WI38 (cell line): Measurements from ENCODE around the gene SEPTIN12.

Experiments
- H3K4me3 ChIP-seq: 2 replicates; pipeline ENCODE4 v1.5.1; 2011; ENCODE audit warnings: low read depth, mild to moderate bottlenecking, control low read depth, low read length
- CTCF ChIP-seq: IDR thresholded peaks from 2 replicates; pipeline ENCODE4 v1.5.1; 2012; ENCODE audit warnings: low read depth, mild to moderate bottlenecking, control low read depth, low read length

Gene SEPTIN12

GRCh38 chr16:4733747-4734062 lies 54.4 kb downstream of the SEPTIN12 start:
- peak overlapping the region; percentile 97 for H3K4me3 ChIP-seq

GRCh38 chr16:4733211-4733742 lies 54.9 kb downstream of the SEPTIN12 start:
- peak overlapping the region; percentile 97 for H3K4me3 ChIP-seq
- TF ChIP-seq CTCF: no peak

More at GRCh38 chr16:4733747-4734062, 54.4 kb downstream of the SEPTIN12 start:
- no peak for TF ChIP-seq CTCF

DNA sequence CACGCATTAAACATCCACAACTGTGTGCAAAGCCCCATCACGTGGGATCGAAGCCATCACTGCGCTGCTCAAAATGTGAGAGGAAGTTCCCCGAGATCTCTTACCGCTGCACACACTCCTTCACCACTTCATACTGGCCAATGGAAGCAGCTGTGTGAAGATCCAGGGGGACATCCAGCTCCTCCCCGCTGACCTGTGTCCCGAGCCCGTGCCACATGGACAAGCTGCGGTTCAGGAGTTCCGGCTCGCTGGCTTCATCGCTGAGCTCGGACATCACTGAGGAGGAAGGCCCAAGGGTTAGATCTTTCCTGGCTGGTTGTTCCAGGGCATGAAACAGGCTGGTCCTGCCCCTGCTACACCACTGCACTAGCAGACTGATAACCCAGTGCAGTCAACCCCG lies 58.3 kb downstream of the SEPTIN12 start:
- TF ChIP-seq CTCF: no peak
- no peak overlapping the region for H3K4me3 ChIP-seq

DNA sequence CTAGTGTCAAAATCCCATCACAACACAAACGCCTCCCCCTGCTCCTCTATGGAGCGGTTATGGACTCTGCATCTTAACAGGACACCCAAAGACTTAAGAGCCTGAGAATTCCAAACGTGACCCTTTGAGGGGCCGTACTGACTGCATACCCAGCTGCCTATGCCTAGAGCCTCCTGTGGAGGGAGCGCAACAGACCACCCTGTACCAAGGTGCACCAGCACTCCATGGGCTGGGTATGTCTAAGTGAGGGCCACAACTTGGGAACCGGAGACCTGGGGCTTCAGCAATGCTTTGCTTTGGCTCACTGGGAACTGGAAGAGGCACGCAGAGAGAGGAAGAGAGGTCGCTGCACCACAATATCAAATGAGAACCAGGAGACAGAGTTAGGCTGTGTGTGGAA lies 59.5 kb downstream of the SEPTIN12 start:
- H3K4me3 ChIP-seq: no peak overlapping the region
- no peak for TF ChIP-seq CTCF
